Measurements from ENCODE around the gene CELF2.

CELF2 gene

DNA sequence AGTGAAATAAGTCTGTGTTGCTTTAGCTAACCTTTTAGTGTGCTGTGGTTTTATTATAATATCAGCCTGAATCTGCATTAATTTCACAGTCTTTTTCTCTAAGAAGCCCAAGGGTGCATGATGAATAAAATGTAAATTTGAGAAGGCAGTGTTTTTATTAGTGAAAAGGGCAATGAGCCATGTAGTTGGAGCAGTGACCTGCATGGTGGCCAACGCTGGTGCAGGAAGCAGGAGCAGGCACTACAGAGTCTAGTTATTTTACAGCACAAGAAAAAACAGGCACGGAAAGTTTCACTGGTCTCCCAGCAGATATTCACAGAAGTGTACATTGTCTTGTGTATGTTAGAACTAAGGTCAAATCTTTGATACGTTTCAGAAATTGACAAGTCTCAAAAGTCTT lies 247.8 kb downstream of the CELF2 start:
- H2AFZ ChIP-seq (ENCODE audit: low read depth, low read length), result no peak overlapping the region
- ATAC-seq (ENCODE audit: insufficient read depth, low read depth) (no peak), DNase-seq (no peak)
- H3K36me3 ChIP-seq (ENCODE audit: insufficient read depth, low read length), result peaks cover 77% of the 10 kb centered on the region
- H4K20me1 ChIP-seq (ENCODE audit: insufficient read depth, low read length), result no peaks in the 10 kb centered on the region
- no peaks in the 10 kb centered on the region for H3K79me2 ChIP-seq (ENCODE audit: insufficient read depth, low read length)
- no peaks in the 10 kb centered on the region for H3K9me3 ChIP-seq (ENCODE audit: insufficient read depth, low read length, severe bottlenecking)
- H3K9ac ChIP-seq (ENCODE audit: low read depth, low read length), result no peak overlapping the region
- H3K27ac ChIP-seq (ENCODE audit: low read length), result no peak overlapping the region
- TF ChIP-seq EZH2 (IDR thresholded peaks at IDR 0.05; ENCODE audit: borderline replicate concordance, low read depth, low read length, severe bottlenecking), result no peak
- no peaks in the 10 kb centered on the region for H3K27me3 ChIP-seq (ENCODE audit: insufficient read depth, low read length, poor library complexity)
- H3K4me3 ChIP-seq (ENCODE audit: low read depth in 1 of 2, low read length in 2 of 2), result no peak overlapping the region
- H3K4me1 ChIP-seq (ENCODE audit: insufficient read depth, low read length), result no peaks in the 10 kb centered on the region
- no peak overlapping the region for H3K4me2 ChIP-seq (ENCODE audit: insufficient read depth, low read length)

- ATAC-seq (ENCODE audit: insufficient read depth, low read depth) (no peak), DNase-seq (no peak)
- TF ChIP-seq EZH2 (IDR thresholded peaks at IDR 0.05; ENCODE audit: borderline replicate concordance, low read depth, low read length, severe bottlenecking), result no peak
- no peak overlapping the region for H3K9ac ChIP-seq (ENCODE audit: low read depth, low read length)
- H3K27me3 ChIP-seq (ENCODE audit: insufficient read depth, low read length, poor library complexity), result no peaks in the 10 kb centered on the region
- H3K4me3 ChIP-seq (ENCODE audit: low read depth in 1 of 2, low read length in 2 of 2), result no peak overlapping the region
- no peaks in the 10 kb centered on the region for H4K20me1 ChIP-seq (ENCODE audit: insufficient read depth, low read length)
- no peaks in the 10 kb centered on the region for H3K4me1 ChIP-seq (ENCODE audit: insufficient read depth, low read length)
- H3K9me3 ChIP-seq (ENCODE audit: insufficient read depth, low read length, severe bottlenecking), result no peaks in the 10 kb centered on the region
- no peak overlapping the region for H3K27ac ChIP-seq (ENCODE audit: low read length)
- no peak overlapping the region for H3K4me2 ChIP-seq (ENCODE audit: insufficient read depth, low read length)
- H2AFZ ChIP-seq (ENCODE audit: low read depth, low read length), result no peak overlapping the region
- H3K36me3 ChIP-seq (ENCODE audit: insufficient read depth, low read length), result peaks cover 77% of the 10 kb centered on the region
- H3K79me2 ChIP-seq (ENCODE audit: insufficient read depth, low read length), result no peaks in the 10 kb centered on the region
These were observed 248.8 kb downstream of the CELF2 start for GRCh38 chr10:11266426-11266825.

DNA sequence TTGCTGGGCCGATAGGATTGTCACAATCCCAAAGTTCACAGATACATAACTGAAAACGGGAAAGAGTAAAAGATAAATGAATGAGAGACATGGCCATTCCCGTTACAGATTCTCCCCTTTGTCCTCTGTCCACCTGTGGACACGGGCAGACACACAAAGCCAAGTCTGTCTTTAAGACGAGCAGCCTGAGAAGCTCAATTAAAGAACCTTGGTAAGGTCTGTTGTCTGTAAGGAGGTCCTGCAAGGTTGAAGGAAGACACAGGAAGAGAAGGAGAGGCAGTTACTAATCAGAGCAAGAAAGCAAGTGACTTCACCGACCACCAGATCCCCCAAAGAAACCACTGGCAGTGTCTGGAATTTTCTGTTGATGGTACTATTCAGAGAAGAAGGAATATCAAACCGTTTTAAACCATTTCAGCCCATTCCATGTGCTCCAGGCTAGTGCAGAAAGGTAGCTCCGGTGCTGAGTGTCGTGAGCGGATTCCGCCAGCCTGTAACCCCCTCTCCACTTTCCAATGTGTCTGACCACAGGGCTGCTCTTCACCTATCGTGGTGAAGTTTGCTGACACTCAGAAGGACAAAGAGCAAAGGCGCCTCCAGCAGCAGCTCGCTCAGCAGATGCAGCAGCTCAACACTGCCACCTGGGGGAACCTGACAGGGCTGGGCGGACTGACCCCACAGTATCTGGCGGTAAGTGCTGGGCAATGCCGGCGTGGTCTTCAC lies 252.6 kb downstream of the CELF2 start:
- peak; percentile 86 for ATAC-seq (ENCODE audit: insufficient read depth, low read depth)
- peak overlapping the region; percentile 27; the same call in 1 of the 2 replicates for H3K27ac ChIP-seq (ENCODE audit: low read length)
- H3K27me3 ChIP-seq (ENCODE audit: insufficient read depth, low read length, poor library complexity), result no peaks in the 10 kb centered on the region
- peaks cover 74% of the 10 kb centered on the region for H3K36me3 ChIP-seq (ENCODE audit: insufficient read depth, low read length)
- H4K20me1 ChIP-seq (ENCODE audit: insufficient read depth, low read length), result no peaks in the 10 kb centered on the region
- H3K9ac ChIP-seq (ENCODE audit: low read depth, low read length), result no peak overlapping the region
- H3K4me3 ChIP-seq (ENCODE audit: low read depth in 1 of 2, low read length in 2 of 2), result no peak overlapping the region
- DNase-seq, result peak; percentile 64
- no peaks in the 10 kb centered on the region for H3K4me1 ChIP-seq (ENCODE audit: insufficient read depth, low read length)
- no peak overlapping the region for H3K4me2 ChIP-seq (ENCODE audit: insufficient read depth, low read length)
- no peaks in the 10 kb centered on the region for H3K9me3 ChIP-seq (ENCODE audit: insufficient read depth, low read length, severe bottlenecking)
- H2AFZ ChIP-seq (ENCODE audit: low read depth, low read length), result no peak overlapping the region
- peak; percentile 82 for TF ChIP-seq CTCF (IDR thresholded peaks at IDR 0.05; ENCODE audit: borderline replicate concordance, extremely low read depth, low read length, poor library complexity, severe bottlenecking)
- TF ChIP-seq EZH2 (IDR thresholded peaks at IDR 0.05; ENCODE audit: borderline replicate concordance, low read depth, low read length, severe bottlenecking), result no peak
- H3K79me2 ChIP-seq (ENCODE audit: insufficient read depth, low read length), result no peaks in the 10 kb centered on the region

- TF ChIP-seq CTCF (IDR thresholded peaks at IDR 0.05; ENCODE audit: borderline replicate concordance, extremely low read depth, low read length, poor library complexity, severe bottlenecking), result no peak
- TF ChIP-seq EZH2 (IDR thresholded peaks at IDR 0.05; ENCODE audit: borderline replicate concordance, low read depth, low read length, severe bottlenecking), result no peak
- no peak for DNase-seq
- no peaks in the 10 kb centered on the region for H3K27me3 ChIP-seq (ENCODE audit: insufficient read depth, low read length, poor library complexity)
- H3K4me3 ChIP-seq (ENCODE audit: low read depth in 1 of 2, low read length in 2 of 2), result no peak overlapping the region
- H3K9me3 ChIP-seq (ENCODE audit: insufficient read depth, low read length, severe bottlenecking), result no peaks in the 10 kb centered on the region
- ATAC-seq (ENCODE audit: insufficient read depth, low read depth), result no peak; the same call in 2 of the 3 replicates
- H3K4me1 ChIP-seq (ENCODE audit: insufficient read depth, low read length), result no peaks in the 10 kb centered on the region
- H3K9ac ChIP-seq (ENCODE audit: low read depth, low read length), result no peak overlapping the region
- H2AFZ ChIP-seq (ENCODE audit: low read depth, low read length), result no peak overlapping the region
- no peaks in the 10 kb centered on the region for H3K79me2 ChIP-seq (ENCODE audit: insufficient read depth, low read length)
- no peaks in the 10 kb centered on the region for H4K20me1 ChIP-seq (ENCODE audit: insufficient read depth, low read length)
- no peak overlapping the region for H3K4me2 ChIP-seq (ENCODE audit: insufficient read depth, low read length)
- no peak overlapping the region for H3K27ac ChIP-seq (ENCODE audit: low read length)
- H3K36me3 ChIP-seq (ENCODE audit: insufficient read depth, low read length), result peaks cover 76% of the 10 kb centered on the region
These were observed 253.1 kb downstream of the CELF2 start for GRCh38 chr10:11270858-11271179.

Measured in DND-41 (cell line).